Pancreas (tissue), 10 donors: ENCODE measurements around the gene NR2E1. TPM values are rescaled to one million over a fixed set of nuclear protein-coding genes. Genes with fewer than 3 reads are reported as not detected.

ENCODE experiments used
- ATAC-seq, 4 donors: fragments of 200-7000 bp; cut with Tn5 transposase; one replicate each; pipeline versions ENCODE4 v1.8.0 to v1.9.1; 2020; ENCODE audit warnings: mild to moderate bottlenecking in 4 of 4, moderate library complexity in 4 of 4
- DNase-seq, 6 donors: peaks; one replicate each; pipeline ENCODE4 v3.0.0-alpha.2; 2020
- FAIRE-seq: peaks from 2 replicates; lab custom pipeline; 2012; peaks lifted over from hg19 to GRCh38; lab: Jason Lieb, UNC
- H3K27ac ChIP-seq, 4 donors: fragments of 200-600 bp; sonication (generic); 1 replicate in 3 of 4; 2 replicates in 1 of 4; pipeline versions ENCODE4 v1.5.0 to v1.8.0; 2020
- H3K27me3 ChIP-seq, 4 donors: fragments of 200-600 bp; one replicate each; pipeline ENCODE4 v1.8.0; 2021
- H3K36me3 ChIP-seq, 3 donors: fragments of 200-600 bp; sonication (generic) in 1 of 3; one replicate each; pipeline versions ENCODE4 v1.5.0 to v1.8.0; 2020 to 2021
- H3K4me1 ChIP-seq, 3 donors: fragments of 200-600 bp; one replicate each; pipeline ENCODE4 v1.8.0; 2021
- H3K4me3 ChIP-seq, 4 donors: fragments of 200-600 bp; sonication (generic) in 2 of 4; one replicate each; pipeline versions ENCODE4 v1.5.0 to v1.8.0; 2020 to 2021
- H3K9me3 ChIP-seq, 4 donors: fragments of 200-600 bp; one replicate each; pipeline ENCODE4 v1.8.0; 2021
- WGBS, 2 donors: extraction: QIAGEN DNeasy Blood & Tissue Kit; methylation state at CpG; one replicate each; pipeline ENCODE4 v1.1.7; 2013; 5-methylcytosine and 5-hydroxymethylcytosine counted together
- intact Hi-C, 3 donors: fragments of 100-400 bp; cut with DNase I; formaldehyde crosslinking; loops; one replicate each; pipeline versions ENCODE4 v1.11.1 to v1.14.2; 2022
- polyA plus RNA-seq, 2 donors: library from polyadenylated mRNA; stranded (reverse); fragments of 200-250 nt; gene quantifications; one replicate each; pipeline ENCODE4 v1.2.3, GENCODE V29; 2013
- total RNA-seq, 6 donors: library from RNA; stranded (reverse); fragmentation: NEBNext Ultra II Directional in 4 of 6; extraction: Animal tissue kit (Norgen Biotek cat#: 25700) in 4 of 6; gene quantifications; one replicate each; pipeline versions ENCODE4 v1.2.1 to v1.2.4, GENCODE V29; 2021 to 2023
- TF ChIP-seq, protein P1 (sequence below), 4 donors: fragments of 200-600 bp; sonication (generic) in 3 of 4; IDR thresholded peaks; one replicate each; pipeline versions ENCODE4 v1.5.0 to v1.8.0; 2021; ENCODE audit warnings: antibody characterized with exemption in 4 of 4
- donor health status: healthy with polysubstance abuse.
- donor health status: DM: no; HTN: no; CAD: no; lungs with moderate emphysema.
- donor health status: DM: no; HTN: no; CAD: no.
- donor health status: control.
- donor health status: control.
- donor health status: Bipolar disorder and iron deficiency.
- donor health status: DM: yes; HTN: yes; CAD: no.
- donor health status: DM: no; HTN: no; CAD: no.
- donor health status: DM: no; HTN: no; CAD: no.
- donor health status: DM: yes; HTN: yes; CAD: no.

The NR2E1 gene
- total and polyA plus RNA-seq, 8 donors: 0.02 to 0.19 (median 0.06) TPM; not detected in 5

DNA sequence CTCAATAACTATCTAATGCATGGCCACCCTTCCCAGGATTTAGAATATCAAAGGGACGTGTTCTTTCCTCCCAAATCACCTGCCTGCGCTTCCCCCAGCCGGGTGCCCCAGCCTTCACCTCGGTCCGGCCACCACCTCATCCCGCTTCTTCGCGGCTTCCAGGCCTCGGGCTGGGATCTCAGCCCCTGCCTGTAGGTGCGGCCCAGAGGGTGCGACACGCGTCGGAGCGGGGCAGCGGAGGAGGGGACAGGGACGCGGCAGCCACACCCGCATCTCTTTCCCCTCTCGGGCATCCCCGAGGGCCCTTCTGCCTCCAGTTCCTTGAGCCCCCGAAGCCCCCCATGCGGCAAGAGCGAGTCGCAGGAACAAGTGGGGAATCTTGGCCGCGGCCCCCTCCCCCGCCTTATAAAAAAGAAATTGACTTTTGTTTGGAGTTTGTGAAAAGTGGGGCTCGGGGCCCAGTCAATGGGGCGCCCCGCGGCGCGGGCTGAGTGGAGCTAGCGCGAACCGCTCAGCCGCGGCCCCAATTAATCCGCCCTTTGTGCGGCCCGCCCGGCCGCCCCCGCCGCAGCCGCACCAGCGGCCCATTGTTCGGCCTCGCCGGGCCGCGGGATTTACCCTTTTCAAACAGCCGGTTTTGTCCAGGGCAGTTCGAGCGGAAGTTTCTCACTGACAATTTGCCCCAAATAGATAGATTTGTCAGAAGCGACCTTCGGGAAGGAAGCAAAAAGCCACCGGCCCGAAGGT is 8.4 kb upstream of the NR2E1 start:
- intact Hi-C loops: no loop called here

DNA sequence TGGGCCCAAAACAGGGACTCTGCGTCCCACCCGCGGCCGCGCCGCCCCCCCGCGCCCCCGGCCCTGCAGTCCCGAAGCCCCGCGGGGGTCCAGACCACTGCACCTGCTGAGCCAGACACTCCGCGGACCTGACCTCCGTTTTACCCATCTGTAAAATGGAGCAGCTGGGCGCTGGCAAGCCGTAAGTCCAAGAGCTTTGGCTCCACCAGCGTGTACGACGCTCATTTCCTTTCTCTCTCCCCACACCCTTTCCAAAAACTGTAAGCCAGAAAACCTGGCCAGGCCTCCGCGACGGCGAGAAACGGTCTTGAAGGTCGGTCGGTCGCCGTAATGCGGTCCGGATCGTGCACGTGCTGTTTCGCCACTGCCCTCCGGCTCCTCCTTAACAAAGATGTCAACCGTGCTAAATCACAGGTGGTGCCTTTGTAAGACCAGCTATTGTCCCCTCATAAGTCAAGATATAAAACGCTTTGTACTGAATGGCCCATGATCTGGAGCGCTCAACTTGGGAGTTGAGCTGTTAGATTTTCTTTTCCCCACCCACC is 7.8 kb upstream of the NR2E1 start:
- FAIRE-seq: no peak
- Histone ChIP-seq H3K27me3 (peaks cover 0 to 74% (median 8%) of the 10 kb centered on the region in 4 donors), H3K4me3 (peak overlapping the region; percentile 0 to 50 (median 18)), H3K4me1 (peaks cover 0 to 5% (median 4%) of the 10 kb centered on the region in 3 donors), H3K9me3 (no peaks in the 10 kb centered on the region), H3K36me3 (no peaks in the 10 kb centered on the region), H3K27ac (no peak overlapping the region)
- intact Hi-C loops: no loop called here
- TF ChIP-seq, protein P1, sequence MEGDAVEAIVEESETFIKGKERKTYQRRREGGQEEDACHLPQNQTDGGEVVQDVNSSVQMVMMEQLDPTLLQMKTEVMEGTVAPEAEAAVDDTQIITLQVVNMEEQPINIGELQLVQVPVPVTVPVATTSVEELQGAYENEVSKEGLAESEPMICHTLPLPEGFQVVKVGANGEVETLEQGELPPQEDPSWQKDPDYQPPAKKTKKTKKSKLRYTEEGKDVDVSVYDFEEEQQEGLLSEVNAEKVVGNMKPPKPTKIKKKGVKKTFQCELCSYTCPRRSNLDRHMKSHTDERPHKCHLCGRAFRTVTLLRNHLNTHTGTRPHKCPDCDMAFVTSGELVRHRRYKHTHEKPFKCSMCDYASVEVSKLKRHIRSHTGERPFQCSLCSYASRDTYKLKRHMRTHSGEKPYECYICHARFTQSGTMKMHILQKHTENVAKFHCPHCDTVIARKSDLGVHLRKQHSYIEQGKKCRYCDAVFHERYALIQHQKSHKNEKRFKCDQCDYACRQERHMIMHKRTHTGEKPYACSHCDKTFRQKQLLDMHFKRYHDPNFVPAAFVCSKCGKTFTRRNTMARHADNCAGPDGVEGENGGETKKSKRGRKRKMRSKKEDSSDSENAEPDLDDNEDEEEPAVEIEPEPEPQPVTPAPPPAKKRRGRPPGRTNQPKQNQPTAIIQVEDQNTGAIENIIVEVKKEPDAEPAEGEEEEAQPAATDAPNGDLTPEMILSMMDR (IDR thresholded peaks at IDR 0.05): no peak
- DNase-seq: no peak
- peak in 2 of 4 donors; percentile 14 to 24 for ATAC-seq
- 14 to 18% methylated on average over 38 of the region's 38 CpGs for WGBS, 2 donors

More for the DNA sequence above, 8.4 kb upstream of the NR2E1 start:
- Histone ChIP-seq H3K9me3 (no peaks in the 10 kb centered on the region), H3K27ac (no peak overlapping the region), H3K4me1 (peaks cover 0 to 5% (median 4%) of the 10 kb centered on the region in 3 donors), H3K36me3 (no peaks in the 10 kb centered on the region), H3K27me3 (peaks cover 0 to 71% (median 6%) of the 10 kb centered on the region in 4 donors), H3K4me3 (peak overlapping the region; percentile 0 to 50 (median 18))
- ATAC-seq: peak; percentile 54 to 79 (median 62)
- WGBS, 2 donors: 6% methylated on average over 52 to 60 of the region's 60 CpGs
- peak in 2 of 6 donors; percentile 63 to 67 for DNase-seq
- FAIRE-seq: no peak
- TF ChIP-seq, protein P1 (IDR thresholded peaks at IDR 0.05): no peak

GRCh38 chr6:108159981-108160380 is 5.8 kb upstream of the NR2E1 start:
- no peaks in the 10 kb centered on the region for H3K36me3 ChIP-seq
- H3K27me3 ChIP-seq: peaks cover 0 to 74% (median 12%) of the 10 kb centered on the region in 4 donors
- no peak overlapping the region for H3K4me3 ChIP-seq
- H3K4me1 ChIP-seq: peaks cover 4 to 10% (median 5%) of the 10 kb centered on the region in 3 donors
- TF ChIP-seq, protein P1 (IDR thresholded peaks at IDR 0.05): no peak
- WGBS, 2 donors: 72% methylated on average over 5 of the region's 5 CpGs
- no peak overlapping the region for H3K27ac ChIP-seq
- intact Hi-C loops: no loop called here
- no peak for DNase-seq
- no peaks in the 10 kb centered on the region for H3K9me3 ChIP-seq
- no peak for ATAC-seq
- no peak for FAIRE-seq

- intact Hi-C loops: no loop called here
- TF ChIP-seq, protein P1 (IDR thresholded peaks at IDR 0.05): no peak
- no peak for DNase-seq
- 28 to 29% methylated on average over 3 of the region's 3 CpGs for WGBS, 2 donors
- FAIRE-seq: no peak
- Histone ChIP-seq H3K36me3 (no peaks in the 10 kb centered on the region), H3K4me3 (no peak overlapping the region), H3K27ac (no peak overlapping the region), H3K4me1 (peaks cover 4 to 19% (median 10%) of the 10 kb centered on the region in 3 donors), H3K9me3 (no peaks in the 10 kb centered on the region), H3K27me3 (peaks cover 4 to 73% (median 15%) of the 10 kb centered on the region in 4 donors)
- no peak for ATAC-seq
These were observed 4.0 kb upstream of the NR2E1 start for GRCh38 chr6:108161724-108162282.
